Head of caudate nucleus (tissue), 42 donors: Measurements from ENCODE around the gene SMIM31.

Experiments
- DNase-seq, 42 donors: peaks; one replicate each; pipeline versions ENCODE4 v3.0.0 to v3.0.0-alpha.2; 2020 to 2021; ENCODE audit warnings: mixed read lengths in 7 of 42
- intact Hi-C: fragments of 100-400 bp; cut with DNase I; formaldehyde crosslinking; loops from one replicate; pipeline ENCODE4 v1.15.0; 2022

SMIM31 gene

DNA sequence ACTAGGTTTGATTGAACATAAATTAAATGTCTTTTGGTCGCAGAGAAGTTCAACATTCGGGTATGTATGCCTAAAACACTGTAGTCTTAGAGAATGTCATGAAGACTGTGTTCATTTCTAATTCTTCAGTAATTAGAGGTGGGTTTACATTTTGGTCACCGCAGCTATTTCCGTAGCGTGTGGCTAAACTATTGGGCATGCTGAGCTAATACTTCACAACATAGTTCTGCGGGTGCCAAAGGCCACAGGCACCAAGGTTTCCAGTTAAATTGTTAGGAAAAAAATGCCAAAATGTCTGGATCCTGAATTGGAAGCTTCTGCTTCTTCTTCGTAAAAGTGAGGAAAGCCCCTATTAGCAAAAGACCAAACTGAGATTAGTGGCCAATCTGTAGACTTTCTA lies 25.1 kb downstream of the SMIM31 start:
- intact Hi-C loops: loop anchor here (10.0 kb wide), 1 partner anchor 316 kb away; no protein-coding TSS in a partner anchor
- DNase-seq: no peak

DNA sequence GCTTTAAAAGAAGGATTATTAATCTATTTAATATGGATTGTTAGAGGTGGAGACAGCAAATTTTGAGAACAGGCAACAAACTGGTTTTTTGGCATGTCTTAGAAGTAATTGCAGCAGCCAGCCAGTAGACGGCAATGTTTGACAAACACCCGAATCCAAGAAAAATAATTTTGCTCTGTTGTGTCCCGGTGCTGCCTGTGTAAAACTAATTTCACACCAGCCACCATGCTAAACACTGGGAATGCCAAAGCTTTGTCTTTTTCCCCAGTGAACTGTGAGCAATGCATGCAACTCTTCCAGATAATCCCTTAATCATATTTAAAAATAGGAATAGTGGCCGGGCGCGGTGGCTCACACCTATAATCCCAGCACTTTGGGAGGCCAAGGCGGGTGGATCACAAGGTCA lies 25.9 kb downstream of the SMIM31 start:
- peak in 33 of 42 donors; percentile 8 to 70 (median 44) for DNase-seq
- intact Hi-C loops: loop anchor here (10.0 kb wide), 1 partner anchor 315 kb away; no protein-coding TSS in a partner anchor

DNA sequence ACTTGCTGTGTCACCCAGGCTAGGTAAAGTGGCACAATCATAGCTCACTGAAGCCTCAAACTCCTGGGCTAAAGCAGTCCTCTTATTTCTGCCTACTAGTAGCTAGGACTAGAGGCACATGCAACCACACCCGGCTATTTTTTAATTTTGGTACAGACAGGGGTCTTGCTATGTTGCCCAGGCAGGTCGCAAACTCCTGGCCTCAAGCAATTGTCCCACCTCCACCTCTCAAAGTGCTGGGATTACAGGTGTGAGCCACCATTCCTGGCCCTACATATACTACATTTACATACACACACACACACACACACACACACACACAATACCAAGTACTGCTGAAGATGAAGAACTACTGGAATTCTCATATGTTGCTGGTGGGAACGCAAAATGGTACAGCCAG lies 26.9 kb downstream of the SMIM31 start:
- no peak for DNase-seq
- intact Hi-C loops: no loop called here

DNA sequence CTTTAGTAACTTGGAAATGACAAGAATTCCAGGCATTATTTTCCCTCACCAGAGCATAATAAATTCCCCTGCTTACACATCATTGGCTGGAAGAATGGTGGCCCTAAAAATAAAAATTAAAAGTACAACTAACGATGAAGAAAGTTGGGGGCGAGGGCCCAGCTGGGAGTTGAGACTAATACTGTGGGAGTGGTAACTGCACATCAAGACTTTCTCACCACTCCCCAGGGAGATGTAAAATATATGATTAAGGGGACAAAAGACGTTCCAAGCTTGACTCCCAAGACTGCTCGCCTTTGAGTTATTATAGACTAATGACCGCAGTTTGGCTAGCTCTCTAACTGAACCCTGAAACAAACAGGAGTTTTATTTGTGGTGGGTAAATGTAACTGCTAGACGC lies 30.0 kb downstream of the SMIM31 start:
- no peak for DNase-seq
- intact Hi-C loops: no loop called here

DNA sequence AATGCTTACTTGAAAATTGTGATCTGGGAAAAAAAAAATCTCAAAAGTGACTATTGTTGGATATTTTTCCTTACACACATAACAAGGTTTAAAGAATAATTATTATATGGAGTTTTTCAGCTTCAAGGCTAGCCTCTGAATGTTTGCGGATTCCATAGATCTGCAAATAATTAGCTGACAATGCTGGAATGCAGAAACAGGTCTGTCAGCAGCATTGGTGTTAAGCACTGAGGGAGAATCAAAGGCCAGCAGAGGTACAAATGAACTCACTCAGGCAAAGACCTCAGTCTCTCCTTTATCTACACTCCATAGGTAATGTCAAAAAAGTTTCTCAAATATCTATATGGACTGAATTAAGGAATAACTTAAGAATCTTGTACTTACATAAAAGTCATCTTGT lies 35.1 kb downstream of the SMIM31 start:
- intact Hi-C loops: no loop called here
- no peak for DNase-seq

DNA sequence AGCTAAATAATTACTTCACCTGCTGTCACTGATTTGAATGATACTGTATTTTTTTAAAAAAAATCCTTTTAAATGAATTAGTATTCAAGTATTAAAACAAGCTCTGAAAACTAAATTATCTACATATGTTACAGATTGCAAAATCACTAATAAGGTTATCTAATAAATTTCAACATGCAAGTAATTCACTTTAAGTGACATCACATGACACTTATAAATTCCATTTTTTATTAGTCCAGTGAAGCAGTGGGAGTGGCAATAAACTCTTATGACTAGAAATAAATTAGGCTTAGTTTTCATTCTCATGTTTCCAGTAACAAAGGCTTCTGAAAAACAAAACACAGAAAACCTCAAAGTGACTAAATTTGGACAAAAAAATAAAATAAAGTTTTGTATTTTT lies 36.3 kb downstream of the SMIM31 start:
- intact Hi-C loops: no loop called here
- no peak for DNase-seq

DNA sequence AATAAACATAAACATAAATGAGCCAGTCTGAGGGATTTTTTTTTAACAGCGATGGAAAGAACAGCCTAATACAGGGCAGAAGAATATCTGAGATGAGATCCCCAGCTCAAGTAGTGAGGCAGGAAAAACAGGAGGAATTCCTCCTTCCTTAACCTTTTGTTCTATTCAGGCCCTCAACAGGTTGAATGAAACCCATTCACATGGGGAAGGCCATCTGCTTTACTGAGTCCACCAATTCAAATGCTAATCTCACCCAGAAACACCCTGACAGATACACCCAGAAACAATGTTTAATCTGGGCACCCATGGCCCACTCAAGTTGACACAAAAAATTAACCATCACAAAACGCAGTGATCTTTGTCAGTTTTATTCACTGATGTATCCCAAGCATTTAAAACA lies 45.5 kb downstream of the SMIM31 start:
- intact Hi-C loops: no loop called here
- DNase-seq: no peak

DNA sequence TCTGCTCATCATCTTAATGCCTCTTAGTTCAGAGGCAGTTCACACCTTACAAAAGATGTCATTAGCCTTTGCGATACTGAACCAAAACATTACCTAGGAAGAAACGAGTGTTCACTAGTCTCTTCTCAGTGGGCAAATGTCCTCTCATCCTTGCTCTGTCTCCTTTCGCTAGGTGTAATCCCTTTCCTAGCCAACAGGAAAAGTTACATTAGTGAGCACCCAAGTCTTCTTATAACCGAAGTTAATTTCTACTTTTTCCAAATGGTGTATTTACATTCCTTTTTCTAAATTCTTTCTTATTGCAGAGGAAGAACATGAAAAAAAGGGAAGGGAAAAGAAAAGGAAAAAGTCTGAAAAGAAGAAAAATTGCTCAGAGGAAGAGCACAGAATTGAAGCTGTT lies 46.9 kb downstream of the SMIM31 start:
- intact Hi-C loops: no loop called here
- DNase-seq: no peak

DNA sequence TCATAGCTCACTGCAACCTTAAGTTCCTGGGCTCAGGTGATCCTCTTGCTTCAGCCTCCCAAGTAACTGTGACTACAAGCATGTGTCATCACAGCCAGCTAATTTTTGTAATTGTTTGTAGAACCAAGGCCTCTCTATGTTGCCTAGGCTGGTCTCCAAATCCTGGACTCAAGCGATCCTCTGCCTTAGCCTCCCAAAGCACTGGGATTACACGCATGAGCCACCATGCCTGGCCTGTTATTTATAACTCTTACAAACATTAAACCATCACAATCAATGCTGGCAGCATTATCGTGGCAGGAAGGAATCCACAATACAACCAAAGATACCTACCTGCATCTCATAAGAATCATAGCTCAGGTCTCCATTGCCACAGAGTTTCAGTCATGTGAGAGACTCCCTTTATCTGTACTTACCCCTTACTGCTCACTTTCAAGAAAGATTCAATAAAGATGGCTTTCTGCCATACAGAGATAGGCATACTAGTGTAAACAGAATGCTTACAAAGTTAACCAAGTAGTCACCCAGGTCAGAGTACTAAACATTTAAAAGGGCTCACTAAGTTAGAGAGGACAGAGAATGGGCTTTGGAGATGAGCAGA lies 48.5 kb downstream of the SMIM31 start:
- intact Hi-C loops: no loop called here
- no peak for DNase-seq

DNA sequence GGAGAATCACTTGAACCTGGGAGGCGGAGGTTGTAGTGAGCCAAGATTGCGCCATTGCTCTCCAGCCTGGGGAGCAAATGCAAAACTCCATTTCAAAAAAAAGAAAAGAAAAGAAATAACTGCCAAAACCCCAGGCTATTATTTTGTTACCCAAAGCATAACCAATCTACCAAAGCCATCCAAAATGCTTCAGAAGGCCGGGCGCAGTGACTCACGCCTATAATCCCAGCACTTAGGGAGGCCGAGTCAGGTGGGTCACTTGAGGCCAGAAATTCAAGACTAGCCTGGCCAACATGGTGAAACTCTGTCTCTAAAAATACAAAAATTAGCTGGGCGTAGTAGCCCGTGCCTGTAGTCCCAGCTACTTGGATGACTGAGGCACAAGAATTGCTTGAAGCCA lies 49.8 kb downstream of the SMIM31 start:
- DNase-seq: no peak
- intact Hi-C loops: no loop called here

DNA sequence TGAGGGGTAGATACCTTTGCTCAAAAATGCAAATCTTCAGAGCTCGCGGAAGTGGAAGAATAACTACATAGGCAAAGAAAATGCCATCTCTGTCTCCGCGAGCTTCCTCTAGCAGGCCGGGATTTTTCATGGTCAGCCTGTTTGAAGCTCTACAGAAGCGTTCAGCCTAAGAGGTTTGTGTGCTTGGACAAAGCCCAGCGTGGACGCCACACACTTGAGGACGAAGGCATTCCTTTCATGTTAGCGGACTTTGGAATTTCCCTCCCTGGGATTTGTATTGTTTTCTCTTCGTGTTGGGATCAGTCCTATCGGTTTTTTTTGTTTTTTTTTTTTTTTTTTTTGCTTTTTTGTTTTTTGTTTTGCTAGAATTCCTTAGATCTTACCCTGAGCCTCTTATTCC lies 53.7 kb downstream of the SMIM31 start:
- intact Hi-C loops: no loop called here
- no peak for DNase-seq

DNA sequence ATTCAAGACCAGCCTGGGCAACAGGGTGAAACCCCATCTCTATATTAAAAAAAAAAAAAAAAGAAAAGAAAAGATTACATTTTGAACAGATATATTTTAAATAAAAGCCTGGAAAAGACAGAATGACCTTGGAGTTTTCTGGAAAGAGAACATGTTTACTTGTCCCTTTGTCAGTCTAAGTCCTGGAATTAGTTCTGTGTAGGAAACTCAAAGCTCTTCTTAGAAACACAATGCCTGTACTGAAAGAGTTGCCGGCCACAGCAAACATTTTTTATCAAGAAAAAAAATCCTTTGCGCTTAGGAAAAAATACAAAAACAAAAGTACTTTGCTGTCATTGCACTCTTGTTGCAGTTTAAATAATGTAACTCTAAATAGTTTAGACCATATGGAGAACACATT lies 59.6 kb downstream of the SMIM31 start:
- DNase-seq: no peak
- intact Hi-C loops: no loop called here

DNA sequence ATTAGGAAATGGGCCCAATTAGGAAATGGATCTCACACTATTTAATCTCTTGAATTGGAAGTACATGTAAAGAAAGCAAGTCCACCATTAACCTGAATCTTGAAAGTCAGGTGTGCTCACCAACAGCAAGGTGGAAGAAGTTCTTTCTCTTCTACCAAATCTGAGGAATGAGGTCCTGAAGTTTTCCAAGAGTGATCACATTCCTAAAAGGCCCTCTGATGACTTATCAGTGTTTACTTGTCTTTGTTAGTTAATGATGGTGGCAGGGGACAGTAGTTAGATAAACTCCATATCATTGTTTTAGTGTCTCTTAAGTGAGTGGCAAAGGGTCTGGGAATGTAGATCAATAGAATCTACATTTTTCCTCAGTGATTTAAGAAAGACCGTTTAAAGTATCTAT lies 61.8 kb downstream of the SMIM31 start:
- intact Hi-C loops: no loop called here

DNA sequence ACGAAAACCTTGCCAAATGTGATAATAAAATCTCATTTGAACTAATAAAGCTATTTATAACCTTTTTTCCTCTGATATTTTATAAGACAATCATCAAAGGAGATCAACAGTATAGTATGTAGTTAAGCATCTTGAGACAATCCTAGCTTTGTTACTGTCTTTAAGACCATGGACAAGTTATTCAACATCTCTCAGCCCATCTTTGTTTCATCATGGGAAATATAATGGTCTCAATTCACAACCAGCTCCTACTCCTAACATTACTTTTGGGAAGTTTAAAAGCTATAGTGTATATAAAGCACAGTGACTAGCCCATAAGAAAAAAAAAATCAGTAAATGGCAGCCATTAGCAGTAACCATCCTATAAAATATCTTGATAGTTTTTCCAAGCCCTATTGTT lies 65.4 kb downstream of the SMIM31 start:
- DNase-seq: no peak
- intact Hi-C loops: no loop called here

More for the DNA sequence above, 61.8 kb downstream of the SMIM31 start:
- no peak for DNase-seq

DNA sequence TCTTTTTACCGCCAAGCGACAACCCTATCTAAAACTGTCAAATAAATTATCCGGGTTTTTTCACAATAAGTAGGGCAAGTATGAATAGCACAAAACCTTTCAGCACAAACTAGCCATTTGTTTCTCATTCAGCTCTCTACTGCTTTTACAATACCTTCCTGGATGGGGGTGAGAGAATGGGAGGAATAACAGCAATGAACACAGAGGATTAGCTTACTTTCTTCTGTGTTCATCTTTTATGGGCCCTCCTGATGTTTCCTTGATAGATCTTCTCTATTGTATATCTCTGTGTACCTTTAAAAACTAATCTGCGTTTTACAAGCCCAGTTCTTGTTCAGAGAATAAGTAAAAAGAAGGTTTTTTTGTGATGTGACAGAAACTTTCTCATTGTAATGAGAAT lies 67.8 kb downstream of the SMIM31 start:
- intact Hi-C loops: no loop called here
- DNase-seq: no peak

DNA sequence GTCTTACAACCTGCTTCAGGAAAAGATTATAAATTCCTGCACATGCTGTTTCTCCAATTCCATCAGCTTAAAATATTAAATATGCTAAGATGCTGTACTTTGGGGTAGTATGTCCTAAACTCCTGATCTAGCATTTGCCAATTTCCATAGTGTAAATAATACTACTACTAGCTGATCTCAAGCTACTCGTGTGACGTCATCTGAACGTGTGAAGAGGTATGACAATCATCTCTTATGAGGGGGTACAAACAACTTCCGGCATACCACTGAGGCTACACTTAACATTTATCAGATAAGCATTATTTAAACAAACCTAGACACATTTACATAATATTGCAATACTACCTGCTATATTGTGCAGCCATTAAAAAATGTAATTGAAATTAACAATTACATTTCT lies 70.7 kb downstream of the SMIM31 start:
- no peak for DNase-seq
- intact Hi-C loops: no loop called here

DNA sequence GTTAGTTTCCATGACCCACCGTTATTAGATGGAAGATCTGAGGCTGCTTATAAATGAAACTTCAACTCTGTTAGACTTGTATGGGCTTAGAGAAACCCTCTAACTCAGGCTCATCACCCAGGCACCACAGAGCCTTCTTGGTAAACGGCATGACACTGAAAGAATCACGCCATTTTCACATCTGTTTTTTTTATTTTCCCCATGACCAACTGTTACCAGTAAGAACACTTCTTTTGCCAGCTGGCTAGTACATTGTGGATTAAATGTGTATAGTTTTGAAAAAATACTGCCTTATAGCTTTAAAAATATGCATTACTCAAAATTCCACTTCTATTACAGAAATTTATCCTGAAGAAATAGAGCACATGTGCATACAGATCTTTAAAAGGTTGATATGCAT lies 75.0 kb downstream of the SMIM31 start:
- DNase-seq: no peak
- intact Hi-C loops: no loop called here

DNA sequence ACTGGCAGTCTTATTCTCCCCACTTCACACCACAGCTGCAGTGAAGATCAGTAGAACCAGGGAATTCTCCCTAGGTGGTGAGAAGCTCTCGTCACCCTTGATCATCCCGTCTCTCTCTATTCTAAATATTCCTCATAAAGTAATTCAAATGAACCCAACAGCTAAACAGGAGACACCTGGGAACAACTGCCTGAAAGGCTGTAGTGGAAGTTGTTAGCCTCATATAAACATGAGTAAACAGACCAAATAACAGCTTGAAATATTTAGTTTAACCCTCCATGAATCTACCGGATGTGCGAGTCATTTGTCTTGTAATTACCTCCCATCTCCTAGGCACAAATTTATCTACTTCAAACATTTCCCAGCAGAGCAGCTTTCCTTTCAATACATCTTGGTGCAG lies 92.6 kb downstream of the SMIM31 start:
- intact Hi-C loops: no loop called here
- no peak for DNase-seq

DNA sequence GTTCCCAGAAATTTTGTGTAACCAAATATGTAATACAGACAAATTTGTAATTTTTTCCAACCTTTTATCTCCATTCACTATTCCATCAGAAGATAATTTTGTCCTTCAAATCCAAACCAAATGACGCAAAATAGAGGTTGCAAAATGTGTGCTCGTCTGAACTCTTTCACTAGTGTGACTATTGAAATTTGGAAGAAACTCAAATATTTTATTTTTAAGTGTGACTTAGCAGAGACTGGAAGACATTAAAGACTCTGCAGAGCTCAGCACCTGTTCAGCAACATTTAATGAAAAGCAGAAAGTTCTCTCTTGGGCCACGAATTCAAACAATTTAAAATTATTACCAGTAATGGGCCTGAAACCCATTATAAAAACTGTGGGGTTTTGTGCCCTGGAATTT lies 93.1 kb downstream of the SMIM31 start:
- intact Hi-C loops: no loop called here
- no peak for DNase-seq

DNA sequence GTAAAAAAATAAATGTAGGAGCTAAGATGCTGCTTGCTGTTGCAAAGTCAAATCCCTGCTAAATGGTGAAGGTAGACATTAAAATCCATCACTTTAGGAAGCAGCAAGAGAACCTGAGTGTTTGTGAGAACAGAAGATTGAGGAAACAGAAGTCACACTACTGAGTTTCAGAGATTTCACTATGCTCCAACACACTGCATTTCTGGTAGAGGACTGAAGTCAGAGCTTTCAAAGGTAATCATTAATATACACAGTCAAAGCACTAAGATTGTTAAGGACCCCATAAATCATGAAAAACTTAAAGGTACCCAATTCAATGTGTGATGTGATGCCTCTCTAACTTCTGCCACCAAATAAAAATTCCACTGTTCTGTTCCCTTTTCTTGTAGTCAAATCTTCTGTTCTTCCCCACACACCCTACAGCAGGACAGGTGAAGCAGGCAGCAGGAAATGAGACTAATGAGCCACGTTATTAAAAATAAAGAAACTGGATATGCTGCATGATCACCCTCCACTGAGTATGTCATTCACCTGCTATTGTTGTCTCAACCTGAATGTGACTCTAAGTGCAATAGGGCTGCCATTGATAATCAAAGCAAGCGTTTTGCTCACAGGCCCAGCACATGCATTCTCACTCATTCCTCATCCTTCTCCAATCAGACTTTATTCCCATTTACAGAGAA lies 94.2 kb downstream of the SMIM31 start:
- intact Hi-C loops: no loop called here
- DNase-seq: no peak
